Measurements from ENCODE around the gene HIPK3.

GRCh38 chr11:33256813-33257159 is 395 bp upstream of the HIPK3 start:
- TF ChIP-seq, protein P1, sequence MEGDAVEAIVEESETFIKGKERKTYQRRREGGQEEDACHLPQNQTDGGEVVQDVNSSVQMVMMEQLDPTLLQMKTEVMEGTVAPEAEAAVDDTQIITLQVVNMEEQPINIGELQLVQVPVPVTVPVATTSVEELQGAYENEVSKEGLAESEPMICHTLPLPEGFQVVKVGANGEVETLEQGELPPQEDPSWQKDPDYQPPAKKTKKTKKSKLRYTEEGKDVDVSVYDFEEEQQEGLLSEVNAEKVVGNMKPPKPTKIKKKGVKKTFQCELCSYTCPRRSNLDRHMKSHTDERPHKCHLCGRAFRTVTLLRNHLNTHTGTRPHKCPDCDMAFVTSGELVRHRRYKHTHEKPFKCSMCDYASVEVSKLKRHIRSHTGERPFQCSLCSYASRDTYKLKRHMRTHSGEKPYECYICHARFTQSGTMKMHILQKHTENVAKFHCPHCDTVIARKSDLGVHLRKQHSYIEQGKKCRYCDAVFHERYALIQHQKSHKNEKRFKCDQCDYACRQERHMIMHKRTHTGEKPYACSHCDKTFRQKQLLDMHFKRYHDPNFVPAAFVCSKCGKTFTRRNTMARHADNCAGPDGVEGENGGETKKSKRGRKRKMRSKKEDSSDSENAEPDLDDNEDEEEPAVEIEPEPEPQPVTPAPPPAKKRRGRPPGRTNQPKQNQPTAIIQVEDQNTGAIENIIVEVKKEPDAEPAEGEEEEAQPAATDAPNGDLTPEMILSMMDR (IDR thresholded peaks at IDR 0.05), result no peak
- TF ChIP-seq POLR2A (IDR thresholded peaks at IDR 0.05), result no peak

Measured in heart left ventricle (tissue), 13 donors.